NCI-H82 (cell line): ENCODE measurements around the gene PGAM1.
A peak's percentile ranks its signal among the peaks of the same experiment; 100 is the strongest.
"Not testable (repeated sequence)": the region's sequence is repeated elsewhere in the genome, so short reads cannot be mapped to it uniquely, and the experiment has no call there.

Experiments used
- DNase-seq: peaks from one replicate; lab custom pipeline; 2025; lab: John Stamatoyannopoulos, UW

The PGAM1 gene

GRCh38 chr10:97407952-97408248, 18.1 kb upstream of the PGAM1 start:
- no peak for DNase-seq

- no peak for DNase-seq
Observed at GRCh38 chr10:97408496-97408992, 17.4 kb upstream of the PGAM1 start.

GRCh38 chr10:97411406-97411805, 14.6 kb upstream of the PGAM1 start:
- DNase-seq = no peak

GRCh38 chr10:97412891-97413304, 13.1 kb upstream of the PGAM1 start:
- no peak for DNase-seq

GRCh38 chr10:97416565-97416964, 9.4 kb upstream of the PGAM1 start:
- no peak for DNase-seq

GRCh38 chr10:97423757-97424098, 2.3 kb upstream of the PGAM1 start:
- not testable (repeated sequence) for DNase-seq

GRCh38 chr10:97426776-97427570, 982 bp downstream of the PGAM1 start:
- peak; percentile 23 for DNase-seq

- DNase-seq = peak; percentile 39
Observed at GRCh38 chr10:97427571-97428179, 1.7 kb downstream of the PGAM1 start.

GRCh38 chr10:97428572-97428981, 2.6 kb downstream of the PGAM1 start:
- DNase-seq = no peak

GRCh38 chr10:97434055-97434454, 8.1 kb downstream of the PGAM1 start:
- DNase-seq = peak; percentile 62

GRCh38 chr10:97434557-97434956, 8.6 kb downstream of the PGAM1 start:
- no peak for DNase-seq

GRCh38 chr10:97435211-97435610, 9.2 kb downstream of the PGAM1 start:
- DNase-seq = no peak

GRCh38 chr10:97442277-97442676, 16.3 kb downstream of the PGAM1 start:
- DNase-seq = no peak

GRCh38 chr10:97444212-97444611, 18.2 kb downstream of the PGAM1 start:
- DNase-seq = no peak

- DNase-seq = no peak
Observed at GRCh38 chr10:97445357-97445721, 19.3 kb downstream of the PGAM1 start.

- DNase-seq = peak; percentile 96
Observed at GRCh38 chr10:97445722-97446639, 20.0 kb downstream of the PGAM1 start, which contains the start of the genes EXOSC1 and ZDHHC16. Gene EXOSC1, minus strand, starts transcription at chr10:97446006. Its CDS starts 21 bp downstream, at chr10:97445985. Gene ZDHHC16, plus strand, starts transcription at chr10:97446175. Its CDS starts 5,501 bp downstream, at chr10:97451676.

GRCh38 chr10:97450828-97451227, 24.8 kb downstream of the PGAM1 start:
- DNase-seq = no peak

GRCh38 chr10:97451605-97452004, 25.6 kb downstream of the PGAM1 start:
- no peak for DNase-seq

- no peak for DNase-seq
Observed at GRCh38 chr10:97452352-97452751, 26.4 kb downstream of the PGAM1 start.

GRCh38 chr10:97454330-97455036, 28.5 kb downstream of the PGAM1 start:
- DNase-seq = peak; percentile 18

GRCh38 chr10:97456034-97456685, 30.2 kb downstream of the PGAM1 start:
- DNase-seq = no peak
